ENCODE data around the gene ABCD3.
"Not testable (repeated sequence)": the region's sequence is repeated elsewhere in the genome, so short reads cannot be mapped to it uniquely, and the experiment has no call there.

Gene ABCD3

GRCh38 chr1:94448741-94449140, 30.6 kb downstream of the ABCD3 start:
- not testable (repeated sequence) for H3K27ac ChIP-seq (replicated peaks; ENCODE audit: low read length); H2BK15ac ChIP-seq (ENCODE audit: low read length); H4K8ac ChIP-seq (ENCODE audit: low read depth, low read length); H2BK5ac ChIP-seq (ENCODE audit: low read length); H3K4me2 ChIP-seq (ENCODE audit: insufficient read depth, low read length, poor library complexity, severe bottlenecking); H3K23ac ChIP-seq (ENCODE audit: low read depth, low read length, poor library complexity); H3K27me3 ChIP-seq (ENCODE audit: control insufficient read depth in 3 of 3, insufficient read depth in 3 of 3, low read depth in 1 of 3, low read length in 3 of 3); H2BK12ac ChIP-seq (ENCODE audit: low read length); H3K79me1 ChIP-seq (ENCODE audit: low read depth, low read length); H3K4me1 ChIP-seq (ENCODE audit: control insufficient read depth in 2 of 2, insufficient read depth in 1 of 2, low read depth in 1 of 2, low read length in 2 of 2); H4K91ac ChIP-seq (ENCODE audit: low read depth, low read length, poor library complexity); H3K4me3 ChIP-seq (ENCODE audit: low read length in 2 of 2); DNase-seq (ENCODE audit: low spot score); H3K18ac ChIP-seq (ENCODE audit: low read length); H2BK120ac ChIP-seq (ENCODE audit: low read depth, low read length); H3K4ac ChIP-seq (ENCODE audit: low read length); H2AFZ ChIP-seq (ENCODE audit: low read length); H2AK5ac ChIP-seq (ENCODE audit: low read depth, low read length); H3K9ac ChIP-seq (ENCODE audit: low read depth, low read length, poor library complexity); H3K14ac ChIP-seq (ENCODE audit: low read length)
- no CpG with 5 or more reads among the region's 3 CpGs for WGBS, 2 donors (ENCODE audit: extremely low coverage in 2 of 2, insufficient read length in 2 of 2, insufficient replicate concordance in 1 of 2)
- H3K9me3 ChIP-seq (replicated peaks in 1 of 2; ENCODE audit: control insufficient read depth in 2 of 2, insufficient read depth in 1 of 2, low read depth in 1 of 2, low read length in 2 of 2), result peaks cover 2 to 58% of the 10 kb centered on the region in 2 donors
- H3K36me3 ChIP-seq (replicated peaks in 1 of 2; ENCODE audit: control insufficient read depth in 2 of 2, insufficient read depth in 2 of 2, low read length in 2 of 2), result peaks cover 9 to 33% of the 10 kb centered on the region in 2 donors

GRCh38 chr1:94456736-94457135, 38.5 kb downstream of the ABCD3 start:
- no peak for DNase-seq (ENCODE audit: low spot score)
- no peak overlapping the region for H2BK12ac ChIP-seq (ENCODE audit: low read length)
- no peak overlapping the region for H3K4me2 ChIP-seq (ENCODE audit: insufficient read depth, low read length, poor library complexity, severe bottlenecking)
- peaks cover 0 to 37% of the 10 kb centered on the region in 2 donors for H3K36me3 ChIP-seq (replicated peaks in 1 of 2; ENCODE audit: control insufficient read depth in 2 of 2, insufficient read depth in 2 of 2, low read length in 2 of 2)
- H3K4me3 ChIP-seq (ENCODE audit: low read length in 2 of 2), result no peak overlapping the region
- no peaks in the 10 kb centered on the region for H3K27me3 ChIP-seq (ENCODE audit: control insufficient read depth in 3 of 3, insufficient read depth in 3 of 3, low read depth in 1 of 3, low read length in 3 of 3)
- no peak overlapping the region for H3K23ac ChIP-seq (ENCODE audit: low read depth, low read length, poor library complexity)
- H3K27ac ChIP-seq (replicated peaks; ENCODE audit: low read length), result no peak overlapping the region
- WGBS, 2 donors (ENCODE audit: extremely low coverage in 2 of 2, insufficient read length in 2 of 2, insufficient replicate concordance in 1 of 2), result no CpG with 5 or more reads among the region's 2 CpGs
- no peak overlapping the region for H2BK15ac ChIP-seq (ENCODE audit: low read length)
- peaks cover 0 to 12% of the 10 kb centered on the region in 2 donors for H3K9me3 ChIP-seq (replicated peaks in 1 of 2; ENCODE audit: control insufficient read depth in 2 of 2, insufficient read depth in 1 of 2, low read depth in 1 of 2, low read length in 2 of 2)
- H4K8ac ChIP-seq (ENCODE audit: low read depth, low read length), result no peak overlapping the region
- no peak overlapping the region for H3K4ac ChIP-seq (ENCODE audit: low read length)
- no peaks in the 10 kb centered on the region for H3K79me1 ChIP-seq (ENCODE audit: low read depth, low read length)
- no peaks in the 10 kb centered on the region for H3K4me1 ChIP-seq (ENCODE audit: control insufficient read depth in 2 of 2, insufficient read depth in 1 of 2, low read depth in 1 of 2, low read length in 2 of 2)
- no peak overlapping the region for H2BK5ac ChIP-seq (ENCODE audit: low read length)
- no peak overlapping the region for H3K9ac ChIP-seq (ENCODE audit: low read depth, low read length, poor library complexity)
- H2AK5ac ChIP-seq (ENCODE audit: low read depth, low read length), result no peak overlapping the region
- H4K91ac ChIP-seq (ENCODE audit: low read depth, low read length, poor library complexity), result no peak overlapping the region
- no peak overlapping the region for H3K14ac ChIP-seq (ENCODE audit: low read length)
- no peak overlapping the region for H3K18ac ChIP-seq (ENCODE audit: low read length)
- no peak overlapping the region for H2AFZ ChIP-seq (ENCODE audit: low read length)
- H2BK120ac ChIP-seq (ENCODE audit: low read depth, low read length), result no peak overlapping the region

- Histone ChIP-seq H3K36me3 (replicated peaks in 1 of 2; ENCODE audit: control insufficient read depth in 2 of 2, insufficient read depth in 2 of 2, low read length in 2 of 2) (peaks cover 7 to 63% of the 10 kb centered on the region in 2 donors), H3K27ac (replicated peaks; ENCODE audit: low read length) (no peak overlapping the region), H3K4me2 (ENCODE audit: insufficient read depth, low read length, poor library complexity, severe bottlenecking) (no peak overlapping the region), H2AFZ (ENCODE audit: low read length) (no peak overlapping the region), H3K79me1 (ENCODE audit: low read depth, low read length) (no peaks in the 10 kb centered on the region), H2BK5ac (ENCODE audit: low read length) (no peak overlapping the region), H2BK15ac (ENCODE audit: low read length) (no peak overlapping the region), H3K4me1 (ENCODE audit: control insufficient read depth in 2 of 2, insufficient read depth in 1 of 2, low read depth in 1 of 2, low read length in 2 of 2) (no peaks in the 10 kb centered on the region), H3K27me3 (ENCODE audit: control insufficient read depth in 3 of 3, insufficient read depth in 3 of 3, low read depth in 1 of 3, low read length in 3 of 3) (no peaks in the 10 kb centered on the region), H4K8ac (ENCODE audit: low read depth, low read length) (no peak overlapping the region), H3K4me3 (ENCODE audit: low read length in 2 of 2) (no peak overlapping the region), H3K14ac (ENCODE audit: low read length) (no peak overlapping the region), H2BK120ac (ENCODE audit: low read depth, low read length) (no peak overlapping the region), H2BK12ac (ENCODE audit: low read length) (no peak overlapping the region), H4K91ac (ENCODE audit: low read depth, low read length, poor library complexity) (no peak overlapping the region), H2AK5ac (ENCODE audit: low read depth, low read length) (no peak overlapping the region), H3K4ac (ENCODE audit: low read length) (no peak overlapping the region), H3K23ac (ENCODE audit: low read depth, low read length, poor library complexity) (no peak overlapping the region), H3K9me3 (replicated peaks in 1 of 2; ENCODE audit: control insufficient read depth in 2 of 2, insufficient read depth in 1 of 2, low read depth in 1 of 2, low read length in 2 of 2) (peaks cover 4 to 8% of the 10 kb centered on the region in 2 donors), H3K18ac (ENCODE audit: low read length) (no peak overlapping the region), H3K9ac (ENCODE audit: low read depth, low read length, poor library complexity) (no peak overlapping the region)
- no peak for DNase-seq (ENCODE audit: low spot score)
- WGBS, 2 donors (ENCODE audit: extremely low coverage in 2 of 2, insufficient read length in 2 of 2, insufficient replicate concordance in 1 of 2), result no CpG with 5 or more reads among the region's 2 CpGs
Measured at GRCh38 chr1:94462606-94463005, 44.4 kb downstream of the ABCD3 start.

- H3K27ac ChIP-seq (replicated peaks; ENCODE audit: low read length), result no peak overlapping the region
- H2BK12ac ChIP-seq (ENCODE audit: low read length), result no peak overlapping the region
- DNase-seq (ENCODE audit: low spot score), result no peak
- no peaks in the 10 kb centered on the region for H3K4me1 ChIP-seq (ENCODE audit: control insufficient read depth in 2 of 2, insufficient read depth in 1 of 2, low read depth in 1 of 2, low read length in 2 of 2)
- H2AFZ ChIP-seq (ENCODE audit: low read length), result no peak overlapping the region
- H3K18ac ChIP-seq (ENCODE audit: low read length), result no peak overlapping the region
- H3K4ac ChIP-seq (ENCODE audit: low read length), result no peak overlapping the region
- no peaks in the 10 kb centered on the region for H3K79me1 ChIP-seq (ENCODE audit: low read depth, low read length)
- H2AK5ac ChIP-seq (ENCODE audit: low read depth, low read length), result no peak overlapping the region
- no peak overlapping the region for H3K23ac ChIP-seq (ENCODE audit: low read depth, low read length, poor library complexity)
- H3K4me3 ChIP-seq (ENCODE audit: low read length in 2 of 2), result no peak overlapping the region
- no peak overlapping the region for H2BK5ac ChIP-seq (ENCODE audit: low read length)
- H4K91ac ChIP-seq (ENCODE audit: low read depth, low read length, poor library complexity), result no peak overlapping the region
- H2BK15ac ChIP-seq (ENCODE audit: low read length), result no peak overlapping the region
- H3K9ac ChIP-seq (ENCODE audit: low read depth, low read length, poor library complexity), result no peak overlapping the region
- H3K27me3 ChIP-seq (ENCODE audit: control insufficient read depth in 3 of 3, insufficient read depth in 3 of 3, low read depth in 1 of 3, low read length in 3 of 3), result no peaks in the 10 kb centered on the region
- no CpG with 5 or more reads among the region's 3 CpGs for WGBS, 2 donors (ENCODE audit: extremely low coverage in 2 of 2, insufficient read length in 2 of 2, insufficient replicate concordance in 1 of 2)
- no peak overlapping the region for H3K14ac ChIP-seq (ENCODE audit: low read length)
- peaks cover 4 to 8% of the 10 kb centered on the region in 2 donors for H3K9me3 ChIP-seq (replicated peaks in 1 of 2; ENCODE audit: control insufficient read depth in 2 of 2, insufficient read depth in 1 of 2, low read depth in 1 of 2, low read length in 2 of 2)
- no peak overlapping the region for H4K8ac ChIP-seq (ENCODE audit: low read depth, low read length)
- no peak overlapping the region for H2BK120ac ChIP-seq (ENCODE audit: low read depth, low read length)
- H3K36me3 ChIP-seq (replicated peaks in 1 of 2; ENCODE audit: control insufficient read depth in 2 of 2, insufficient read depth in 2 of 2, low read length in 2 of 2), result peaks cover 7 to 62% of the 10 kb centered on the region in 2 donors
- H3K4me2 ChIP-seq (ENCODE audit: insufficient read depth, low read length, poor library complexity, severe bottlenecking), result no peak overlapping the region
Measured at GRCh38 chr1:94463056-94463764, 45.0 kb downstream of the ABCD3 start.
